ENCODE results near the gene USP53.
"Not testable (repeated sequence)": the region's sequence is repeated elsewhere in the genome, so short reads cannot be mapped to it uniquely, and the experiment has no call there.

Gene USP53

DNA sequence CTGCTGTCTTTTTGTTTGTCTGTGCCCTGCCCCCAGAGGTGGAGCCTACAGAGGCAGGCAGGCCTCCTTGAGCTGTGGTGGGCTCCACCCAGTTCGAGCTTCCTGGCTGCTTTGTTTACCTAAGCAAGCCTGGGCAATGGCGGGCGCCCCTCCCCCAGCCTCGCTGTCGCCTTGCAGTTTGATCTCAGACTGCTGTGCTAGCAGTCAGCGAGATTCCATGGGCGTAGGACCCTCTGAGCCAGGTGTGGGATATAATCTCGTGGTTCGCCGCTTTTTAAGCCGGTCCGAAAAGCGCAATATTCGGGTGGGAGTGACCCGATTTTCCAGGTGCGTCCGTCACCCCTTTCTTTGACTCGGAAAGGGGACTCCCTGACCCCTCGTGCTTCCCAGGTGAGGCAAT, 67.0 kb downstream of the USP53 start:
- DNase-seq (ENCODE audit: low spot score) = not testable (repeated sequence)

DNA sequence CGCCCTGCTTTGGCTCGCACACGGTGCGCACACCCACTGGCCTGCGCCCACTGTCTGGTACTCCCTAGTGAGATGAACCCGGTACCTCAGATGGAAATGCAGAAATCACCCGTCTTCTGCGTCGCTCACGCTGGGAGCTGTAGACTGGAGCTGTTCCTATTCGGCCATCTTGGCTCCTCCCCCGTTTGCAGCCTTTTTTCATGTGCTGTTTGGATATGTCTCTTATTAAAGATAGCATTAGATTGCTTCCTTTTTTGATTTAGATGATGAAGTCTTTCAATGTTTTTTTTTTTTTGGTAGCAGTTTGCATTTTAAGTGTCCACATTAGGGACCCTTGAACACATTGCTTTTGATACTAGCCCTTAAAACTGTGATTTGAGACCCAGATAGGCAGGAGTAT, 67.4 kb downstream of the USP53 start:
- DNase-seq (ENCODE audit: low spot score) = not testable (repeated sequence)

DNA sequence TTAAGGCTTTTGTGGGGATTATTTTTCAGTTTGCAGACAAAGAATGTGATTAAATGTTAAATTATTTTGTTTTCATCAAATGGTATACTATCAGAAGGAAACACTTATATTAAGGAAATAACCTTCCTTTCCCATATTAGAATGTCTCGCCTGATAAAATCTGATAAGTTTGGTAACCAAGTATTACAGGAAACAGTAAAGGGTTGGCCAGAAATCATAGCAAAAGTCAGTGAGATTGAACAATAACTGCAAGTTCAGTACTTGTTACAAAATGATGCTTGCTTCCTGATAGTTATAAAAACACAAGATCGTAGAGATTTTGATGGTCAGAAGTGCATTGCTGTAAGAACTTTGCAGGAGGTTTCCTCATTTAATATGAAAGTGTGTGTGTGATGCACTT, 68.9 kb downstream of the USP53 start:
- DNase-seq (ENCODE audit: low spot score) = no peak

DNA sequence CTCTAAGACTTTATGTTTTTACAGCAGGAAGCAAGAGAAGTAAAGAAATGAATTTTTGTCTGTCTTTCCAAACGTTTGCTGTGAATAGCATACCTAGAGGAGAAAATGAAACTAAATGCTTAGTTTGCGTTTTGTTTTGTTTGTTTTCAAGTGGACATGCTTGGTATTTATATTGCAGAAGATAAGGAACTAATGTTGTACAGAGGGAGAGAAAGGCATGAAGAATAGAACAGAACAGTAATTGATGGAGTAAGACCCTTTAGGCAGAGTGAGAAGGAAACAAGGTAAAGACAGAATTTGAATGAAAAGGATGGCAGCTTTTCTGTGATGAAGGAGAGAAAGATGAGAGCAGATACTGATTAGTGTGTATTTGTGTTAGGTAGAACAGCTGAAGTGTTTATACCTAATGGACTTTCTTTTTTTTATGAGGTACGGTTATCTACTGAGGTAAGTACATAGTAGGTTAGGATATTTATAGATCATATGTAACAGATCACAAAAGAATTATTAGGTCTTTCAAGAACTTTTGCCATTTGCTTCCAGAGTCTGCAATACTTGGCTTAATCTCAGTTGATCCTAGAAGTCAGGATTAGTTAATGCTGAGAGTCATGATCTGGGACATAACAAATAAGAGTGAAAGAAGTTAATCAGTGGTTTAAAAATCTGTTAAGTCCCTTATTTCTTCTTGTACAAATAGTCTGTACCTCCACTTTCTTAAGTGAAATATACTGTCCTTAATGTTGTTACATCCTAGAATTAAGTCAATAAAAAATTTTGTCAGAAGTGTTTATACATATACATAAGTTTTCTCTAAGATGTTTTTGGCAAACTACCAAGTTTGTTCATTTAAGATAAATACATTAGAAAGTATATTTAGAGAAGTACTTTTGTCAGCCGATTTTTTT, 72.6 kb downstream of the USP53 start:
- no peak for DNase-seq (ENCODE audit: low spot score)

DNA sequence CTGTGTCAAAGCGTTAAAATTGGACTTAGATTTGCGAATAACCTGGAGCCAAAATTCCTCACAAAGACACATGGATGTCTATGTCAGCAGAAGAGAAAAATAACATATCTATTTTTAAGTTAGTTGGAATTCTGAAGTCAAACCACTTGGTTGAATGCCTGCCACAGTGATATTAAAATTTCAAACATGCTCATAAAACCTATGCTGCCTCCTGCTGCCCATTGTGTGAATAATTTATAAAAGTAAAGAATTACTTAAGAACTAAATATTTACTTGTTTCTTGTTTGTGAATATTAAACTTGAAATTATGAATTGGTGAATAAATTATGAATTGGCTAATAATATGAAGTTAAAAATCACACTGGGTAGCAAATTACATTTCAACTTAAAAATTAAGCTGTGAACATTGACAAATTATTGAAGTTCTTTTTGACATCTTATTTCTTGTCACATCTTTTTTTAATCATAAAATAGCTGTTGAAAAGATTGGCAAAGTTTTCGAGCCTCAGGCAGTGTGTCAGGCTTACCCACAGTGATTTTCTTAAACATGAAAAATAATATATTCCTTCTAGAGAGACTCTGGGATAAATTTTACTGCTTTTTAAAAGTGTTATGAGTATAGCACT, 74.0 kb downstream of the USP53 start:
- DNase-seq (ENCODE audit: low spot score) = peak; percentile 20

DNA sequence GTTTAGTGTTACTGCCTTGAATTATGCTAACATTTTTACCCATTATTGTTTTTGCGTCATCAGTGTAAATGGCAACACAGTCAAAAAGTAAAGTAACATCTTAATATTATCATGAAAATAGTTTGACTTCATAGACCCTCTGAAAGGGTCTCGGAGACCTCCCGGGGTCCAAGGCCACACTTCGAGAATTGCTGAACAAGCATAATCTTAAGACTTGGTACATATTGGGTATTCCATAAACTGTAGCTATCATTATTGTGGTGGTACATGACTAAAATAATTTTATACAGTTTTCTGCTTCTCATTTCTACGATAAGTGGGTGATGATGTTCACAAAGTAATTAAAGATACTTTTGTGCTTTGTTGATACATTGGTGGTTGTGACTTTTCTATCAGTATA, 76.8 kb downstream of the USP53 start:
- DNase-seq (ENCODE audit: low spot score) = no peak

DNA sequence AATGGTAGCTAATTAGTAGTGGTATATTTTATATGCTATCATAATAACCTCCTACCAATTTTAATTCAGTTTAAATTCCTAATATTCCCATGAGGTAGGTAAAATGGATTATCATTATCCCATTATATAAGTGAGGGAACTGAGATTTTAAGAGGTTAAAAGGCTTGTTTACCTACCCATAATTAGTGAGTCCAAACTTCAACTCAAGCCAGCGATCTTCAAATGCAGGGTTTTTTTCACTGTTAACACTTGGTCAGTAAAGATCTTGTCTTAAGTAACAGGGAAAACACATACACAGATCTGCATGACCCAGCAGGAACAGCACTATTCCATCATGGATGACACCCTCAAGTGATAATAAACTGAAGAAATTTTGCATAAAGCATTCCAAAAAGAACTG, 78.1 kb downstream of the USP53 start:
- no peak for DNase-seq (ENCODE audit: low spot score)

DNA sequence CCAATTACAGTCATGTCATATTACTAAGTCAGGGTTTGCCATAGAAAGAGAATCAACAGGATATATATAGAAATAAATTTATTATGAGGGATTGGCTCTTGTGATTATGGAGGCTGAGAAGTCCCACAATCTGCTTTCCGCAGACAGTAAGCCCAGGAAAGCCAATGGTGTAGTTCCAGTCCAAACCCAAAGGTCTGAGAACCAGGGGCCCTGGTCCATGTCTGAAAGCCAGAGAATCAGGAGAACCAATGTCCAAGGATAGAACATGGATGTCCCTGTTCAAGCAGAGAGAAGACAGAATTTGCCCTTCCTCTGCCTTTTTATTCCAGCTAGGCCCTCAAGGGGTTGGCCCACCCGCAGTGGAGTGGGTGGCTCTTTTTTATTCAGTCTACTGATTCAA, 83.8 kb downstream of the USP53 start:
- no peak for DNase-seq (ENCODE audit: low spot score)

DNA sequence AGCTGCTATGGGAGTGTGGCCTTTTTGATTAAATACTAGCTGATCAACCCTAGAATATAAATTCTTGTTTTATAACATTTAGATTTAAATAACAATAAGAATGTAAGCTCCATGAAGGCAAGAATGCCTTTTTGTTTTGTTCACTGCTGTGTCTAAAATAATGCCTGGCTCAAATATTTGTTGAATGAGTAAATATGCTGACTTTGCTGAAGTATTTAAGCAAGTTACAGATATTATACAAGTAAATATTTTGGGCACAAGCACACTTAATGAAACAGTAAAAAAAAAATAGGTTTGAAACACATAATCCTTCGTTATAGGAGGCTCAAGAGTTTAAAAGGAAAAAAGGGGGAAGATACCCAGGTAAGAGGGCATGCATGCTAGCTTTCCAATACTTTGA, 85.3 kb downstream of the USP53 start:
- no peak for DNase-seq (ENCODE audit: low spot score)

DNA sequence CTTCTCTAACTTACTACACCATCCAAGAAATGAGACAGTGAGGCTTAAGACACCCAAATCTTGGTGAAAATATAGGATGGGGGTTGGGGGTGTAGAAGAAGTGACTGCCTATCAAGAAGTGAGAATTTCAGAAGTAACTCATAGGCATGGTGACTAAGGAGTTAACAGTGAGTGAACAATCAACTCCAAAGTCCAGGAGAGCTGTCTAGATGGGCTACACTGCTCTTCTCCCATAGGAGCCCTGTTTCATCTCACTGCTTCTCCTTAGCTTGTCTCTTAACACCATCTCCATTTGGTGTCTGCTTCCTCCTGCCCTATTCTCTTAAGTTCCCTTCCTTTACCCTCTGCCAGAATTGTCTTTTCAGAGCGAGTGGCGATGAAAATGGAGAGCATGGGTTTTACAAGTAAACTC, 86.8 kb downstream of the USP53 start:
- peak; percentile 17 for DNase-seq (ENCODE audit: low spot score)

DNA sequence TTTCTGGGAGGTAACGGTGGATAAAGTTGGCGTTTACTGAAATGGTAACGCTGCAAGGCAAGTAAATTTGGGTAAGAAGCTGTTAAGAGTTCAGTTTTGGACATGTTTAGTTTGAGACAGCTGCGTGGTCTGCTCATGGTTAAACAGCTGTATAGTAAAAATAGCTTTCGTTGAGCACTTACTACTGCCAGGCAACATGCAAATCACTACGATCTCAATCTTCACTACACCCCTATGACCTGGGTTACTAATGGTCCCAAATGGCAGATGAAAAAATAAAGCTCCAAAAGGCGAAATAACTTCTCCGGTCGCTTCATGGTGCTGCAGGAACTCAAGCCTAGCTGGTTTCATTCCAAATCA, 87.2 kb downstream of the USP53 start:
- DNase-seq (ENCODE audit: low spot score) = no peak

DNA sequence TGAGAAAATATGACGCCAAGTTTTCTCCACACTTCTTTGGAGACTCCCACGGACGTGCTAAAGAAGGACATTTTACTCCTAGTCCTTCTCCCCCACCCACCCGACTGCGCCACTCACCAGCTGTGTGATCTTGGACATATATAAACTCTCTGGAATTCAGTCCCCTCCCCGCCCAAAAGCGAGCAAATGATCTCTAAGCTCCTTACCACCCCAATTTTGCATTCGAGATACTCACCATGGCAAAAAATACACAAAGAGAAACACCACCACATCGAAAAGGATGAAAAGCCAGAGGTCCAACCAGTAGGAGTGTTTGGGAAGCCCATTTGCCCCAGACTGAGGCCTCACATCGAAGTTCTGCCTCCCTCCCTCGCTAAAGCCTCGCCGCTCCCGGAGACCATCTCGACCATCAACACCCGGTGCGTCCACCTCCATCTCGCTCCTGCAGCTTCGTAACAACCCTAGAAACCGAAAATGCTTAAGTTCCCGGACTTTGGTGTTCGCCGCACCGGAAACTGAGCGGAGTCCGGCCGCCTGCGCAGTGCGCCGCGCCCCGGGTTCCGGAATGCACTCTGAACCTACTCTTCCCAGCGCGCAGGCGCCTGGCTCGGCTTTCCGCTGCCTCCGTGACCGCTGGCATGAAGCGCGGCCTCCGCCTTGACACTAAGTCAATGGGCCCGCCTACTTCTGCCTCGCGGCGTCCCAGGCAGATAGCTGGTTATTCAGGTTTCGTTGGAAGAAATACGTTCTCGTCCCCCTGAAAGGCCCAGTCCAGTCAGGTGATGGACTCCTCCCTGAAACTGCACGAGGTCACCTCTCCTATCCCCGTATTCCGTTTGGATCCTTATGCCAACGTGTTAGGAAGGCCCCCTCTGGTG, 87.8 kb downstream of the USP53 start:
- peak; percentile 93 for DNase-seq (ENCODE audit: low spot score)

DNA sequence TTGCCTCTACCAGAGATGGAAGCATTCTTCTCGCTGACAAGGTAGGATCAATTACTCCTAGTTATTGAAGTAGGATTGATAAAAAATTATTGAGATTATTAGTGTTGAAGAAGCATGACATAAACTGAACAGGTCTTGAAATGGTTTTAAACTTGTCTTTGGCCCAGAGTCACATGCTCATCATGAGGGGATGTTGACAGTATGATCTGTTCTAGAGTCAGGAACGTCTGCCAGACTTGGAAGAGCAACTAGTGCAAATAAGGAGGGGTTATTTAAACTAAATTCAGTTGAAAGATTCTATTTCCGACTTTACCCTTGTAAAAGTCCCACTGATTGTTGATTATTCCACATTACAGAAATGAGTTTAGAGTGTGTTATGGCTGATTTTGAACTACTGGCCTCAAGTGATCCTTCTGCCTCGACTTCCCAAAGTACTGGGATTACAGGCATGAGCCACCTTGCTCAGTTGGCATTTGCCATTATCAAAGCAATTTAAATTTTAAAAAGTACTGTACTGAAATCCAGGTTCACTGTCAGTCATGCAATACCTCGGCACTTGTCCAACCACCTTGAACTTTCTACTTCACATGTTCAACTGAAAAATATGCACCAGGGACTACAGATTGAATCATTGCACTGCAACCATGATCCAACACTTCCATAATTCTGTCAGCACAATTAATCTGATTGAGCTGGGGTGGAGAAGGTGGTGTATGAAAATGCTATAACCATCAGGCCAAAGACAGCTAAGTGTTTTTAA, 89.7 kb downstream of the USP53 start:
- no peak for DNase-seq (ENCODE audit: low spot score)

DNA sequence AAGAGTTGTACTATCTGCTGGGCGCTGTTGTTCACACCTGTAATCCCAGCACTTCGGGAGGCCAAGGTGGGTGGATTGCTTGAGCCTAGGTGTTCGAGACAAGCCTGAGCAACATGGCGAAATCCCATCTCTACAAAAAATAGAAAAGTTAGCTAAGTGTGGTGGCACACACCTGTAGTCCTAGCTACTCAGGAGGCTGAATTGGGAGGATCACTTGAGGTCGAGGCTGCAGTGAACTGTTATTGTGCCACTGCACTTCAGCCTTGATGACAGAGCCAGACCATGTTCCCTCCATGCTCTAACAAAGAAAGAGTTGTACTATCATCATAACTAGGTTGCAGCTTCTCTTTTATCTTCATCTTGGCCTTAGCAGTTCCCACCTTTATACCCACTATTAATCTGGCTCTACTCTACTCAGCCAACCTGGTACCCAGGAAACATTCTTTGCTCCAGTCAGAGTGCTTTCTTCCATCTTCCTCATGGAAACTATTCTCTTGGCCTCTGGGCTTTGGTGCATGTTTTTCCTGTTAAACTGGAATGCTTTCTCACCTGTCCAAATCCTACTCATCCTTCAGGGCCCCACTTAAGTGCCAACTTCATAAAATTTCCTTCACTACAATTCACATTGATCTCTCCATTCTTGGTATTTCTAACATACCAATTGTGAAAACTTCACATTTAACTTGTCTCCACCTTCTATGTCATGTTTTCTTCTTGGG, 91.2 kb downstream of the USP53 start:
- no peak for DNase-seq (ENCODE audit: low spot score)

DNA sequence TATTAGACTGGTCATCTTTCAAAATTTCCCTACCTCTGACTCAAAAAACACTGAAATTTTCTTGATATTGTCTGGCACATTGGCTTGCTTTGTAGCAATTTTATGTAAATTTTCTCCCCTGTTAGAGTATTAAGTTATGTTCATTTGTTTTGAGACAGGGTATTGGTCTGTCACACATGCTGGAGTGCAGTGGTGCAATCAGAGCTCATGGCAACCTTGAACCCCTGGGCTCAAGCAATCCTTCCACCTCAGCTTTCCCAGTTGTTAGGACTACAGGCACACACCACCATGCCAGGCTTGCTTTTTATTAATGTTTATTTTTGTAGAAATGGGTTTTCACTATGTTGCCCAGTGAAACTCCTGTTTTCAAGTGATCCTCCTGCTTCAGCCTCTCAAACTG, 91.9 kb downstream of the USP53 start:
- DNase-seq (ENCODE audit: low spot score) = no peak

DNA sequence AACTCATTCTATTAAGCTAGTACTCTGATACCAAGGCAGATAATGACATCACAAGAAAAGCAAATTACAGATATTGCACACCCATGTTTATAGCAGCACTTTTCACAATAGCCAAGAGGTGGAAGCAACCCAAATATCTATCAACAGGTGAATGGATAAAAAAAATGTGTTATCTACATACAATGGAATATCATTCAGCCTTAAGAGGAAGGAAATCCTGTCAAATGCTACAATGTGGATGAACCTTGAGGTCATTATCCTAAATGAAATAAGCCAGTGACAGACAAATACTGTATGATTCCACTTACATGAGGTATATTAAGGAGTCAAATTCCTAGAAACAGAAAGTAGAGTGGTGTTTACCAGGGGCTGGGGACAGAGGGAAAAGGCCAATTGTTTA, 95.1 kb downstream of the USP53 start:
- no peak for DNase-seq (ENCODE audit: low spot score)

DNA sequence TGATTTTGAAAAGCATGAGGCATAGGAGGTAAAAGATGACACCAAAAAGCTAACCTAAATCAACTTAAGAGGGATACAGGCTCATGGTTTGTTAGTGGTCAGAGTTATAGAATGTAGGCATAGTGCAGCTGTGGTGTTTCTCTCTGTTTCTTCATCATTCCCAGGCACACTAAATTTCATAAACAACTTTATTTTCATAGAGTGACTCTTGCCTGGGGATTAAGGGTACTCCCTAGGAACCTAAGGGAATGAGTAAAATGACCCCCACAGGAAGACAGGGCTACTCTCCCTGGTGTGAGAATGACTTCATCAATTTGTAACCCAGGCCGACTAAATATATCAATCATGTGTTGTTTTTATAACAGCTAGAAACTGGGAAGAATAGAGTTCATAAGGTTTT, 98.3 kb downstream of the USP53 start:
- DNase-seq (ENCODE audit: low spot score) = no peak

DNA sequence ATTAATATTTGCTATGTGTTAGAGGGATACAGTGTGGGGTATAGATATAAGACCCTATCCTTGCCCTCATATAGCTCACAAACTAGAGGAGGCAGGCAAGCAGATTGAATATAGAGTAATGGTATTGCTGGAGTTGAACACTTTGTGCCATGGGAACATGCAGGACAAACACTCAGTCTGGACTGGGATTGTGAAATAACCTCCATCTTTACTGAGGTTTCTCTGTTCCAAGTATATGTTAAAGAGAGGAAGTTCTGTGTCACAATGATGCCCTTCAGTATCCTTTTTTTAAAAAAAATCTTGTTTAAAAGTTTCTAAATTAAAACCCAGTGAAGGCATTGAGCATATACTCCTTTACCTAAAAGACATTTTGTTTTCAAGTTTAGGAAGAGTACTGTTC, 100.7 kb downstream of the USP53 start:
- DNase-seq (ENCODE audit: low spot score) = no peak

DNA sequence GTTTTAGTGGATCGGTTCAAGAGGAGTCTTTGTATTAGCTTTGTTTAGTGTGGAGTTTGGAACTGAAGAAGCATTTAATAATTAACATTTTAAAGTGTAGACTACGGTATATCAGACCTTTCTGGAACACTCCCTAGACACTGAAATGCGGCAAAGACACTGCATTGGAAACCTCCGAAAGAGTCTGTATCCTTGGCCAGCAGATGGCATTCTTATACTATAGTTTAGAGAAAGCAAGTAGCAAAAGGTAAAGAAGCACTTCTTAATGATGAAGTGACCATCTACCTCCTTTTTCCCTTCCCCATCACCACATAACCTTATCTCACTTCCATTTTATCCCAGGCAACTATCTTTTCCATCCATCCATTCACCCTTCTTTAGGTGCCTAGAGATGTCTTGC, 101.8 kb downstream of the USP53 start:
- DNase-seq (ENCODE audit: low spot score) = peak; percentile 22

DNA sequence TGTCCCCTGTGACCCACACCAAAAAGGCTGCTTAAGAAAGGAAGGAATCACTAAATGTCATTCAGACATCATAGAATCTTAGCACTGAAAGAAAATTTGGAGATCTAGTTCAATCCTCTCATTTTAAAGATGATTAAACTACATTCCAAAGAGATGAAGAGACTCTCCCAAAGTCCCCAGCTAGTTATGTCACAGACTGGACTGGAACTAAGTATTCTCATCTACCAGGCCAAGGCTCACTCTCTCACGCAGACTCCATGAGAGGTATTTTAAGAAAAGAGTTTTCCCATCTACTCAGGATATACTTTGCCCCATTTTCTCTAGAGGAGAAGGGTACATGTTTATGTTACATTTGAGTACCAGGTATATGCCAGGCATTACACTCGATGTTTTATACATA, 102.5 kb downstream of the USP53 start:
- no peak for DNase-seq (ENCODE audit: low spot score)

DNA sequence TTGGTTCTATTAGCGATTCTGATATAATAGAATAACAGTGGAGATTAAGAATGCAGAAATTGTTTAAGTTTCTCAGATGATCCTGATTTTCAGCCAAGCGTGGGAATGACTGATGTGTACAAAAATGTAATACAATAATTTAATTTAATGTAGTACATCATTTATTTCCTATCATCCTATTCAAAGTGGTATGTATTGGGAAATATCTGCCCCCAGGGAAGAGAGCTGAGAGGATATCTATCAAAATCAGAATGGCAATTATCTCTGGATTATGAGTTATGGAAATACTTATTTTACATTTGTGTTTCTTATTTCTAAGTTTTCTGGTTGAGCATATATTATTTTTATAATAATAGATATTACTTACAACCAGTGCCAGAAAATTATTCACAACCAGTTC, 105.5 kb downstream of the USP53 start:
- DNase-seq (ENCODE audit: low spot score) = no peak
